HepG2 (cell line): Measurements from ENCODE around the gene OBI1. TPM values are rescaled to one million over a fixed set of nuclear protein-coding genes. Genes with fewer than 3 reads are reported as not detected.
A peak's percentile ranks its signal among the peaks of the same experiment; 100 is the strongest.

Source experiments
- AKAP8 ChIP-seq: sonication (generic); formaldehyde crosslinking; IDR thresholded peaks from 2 replicates; pipeline ENCODE4 v1.5.1; 2020; ENCODE audit warnings: mild to moderate bottlenecking, missing genetic modification reagents
- ATAD3A ChIP-seq: sonication (generic); formaldehyde crosslinking; IDR thresholded peaks from 2 replicates; pipeline ENCODE4 v1.4.0; 2020; ENCODE audit warnings: missing genetic modification reagents
- ELF3 ChIP-seq: IDR thresholded peaks from 2 replicates; pipeline ENCODE4 v1.6.1; 2016; ENCODE audit warnings: missing genetic modification reagents, missing compliant biosample characterization
- HNRNPLL ChIP-seq: fragments of 200-400 bp; formaldehyde crosslinking; IDR thresholded peaks from 2 replicates; pipeline ENCODE4 v1.6.1; 2017; ENCODE audit warnings: mild to moderate bottlenecking, low read depth, low read length; ENCODE audit not compliant: poor library complexity, severe bottlenecking
- HOXA5 ChIP-seq: sonication (generic); formaldehyde crosslinking; IDR thresholded peaks from 2 replicates; pipeline ENCODE4 v1.4.0; 2020; ENCODE audit warnings: missing genetic modification reagents
- JDP2 ChIP-seq: sonication (generic); formaldehyde crosslinking; IDR thresholded peaks from 2 replicates; pipeline ENCODE4 v1.8.1; 2022; ENCODE audit warnings: missing genetic modification reagents, borderline replicate concordance
- KDM5A ChIP-seq: fragments of 200-600 bp; sonication (generic); IDR thresholded peaks from 2 replicates; pipeline ENCODE4 v1.7.0; 2018; ENCODE audit warnings: antibody characterized with exemption, mild to moderate bottlenecking, low read length, borderline replicate concordance
- PCBP1 ChIP-seq: fragments of 200-400 bp; formaldehyde crosslinking; IDR thresholded peaks from 2 replicates; pipeline ENCODE4 v1.6.1; 2017; ENCODE audit warnings: mild to moderate bottlenecking, low read depth, low read length, borderline replicate concordance
- RFXAP ChIP-seq: sonication (generic); formaldehyde crosslinking; IDR thresholded peaks from 2 replicates; pipeline ENCODE4 v1.4.0; 2020; ENCODE audit warnings: missing genetic modification reagents, borderline replicate concordance
- ZFP62 ChIP-seq: sonication (generic); formaldehyde crosslinking; IDR thresholded peaks from 2 replicates; pipeline ENCODE4 v1.4.0; 2020; ENCODE audit warnings: missing genetic modification reagents
- ZNF331 ChIP-seq: sonication (generic); formaldehyde crosslinking; IDR thresholded peaks from 2 replicates; pipeline ENCODE4 v1.4.0; 2020; ENCODE audit warnings: missing genetic modification reagents
- polyA plus RNA-seq, 8 experiments: library from polyadenylated mRNA; depleted of rRNA in 3 of 8; stranded (reverse) in 7 of 8; unstranded in 1 of 8; fragments of >200 nt; fragmentation: Illumina TruSeq in 4 of 8; extraction: Trizol in 4 of 8; gene quantifications; 2 replicates each; pipeline versions ENCODE4 v1.2.1 to v1.2.3, GENCODE V29; 2011 to 2016; ENCODE audit warnings: low read depth in 4 of 8, missing spikeins in 1 of 8, mixed read lengths in 1 of 8; ENCODE audit not compliant: insufficient read depth in 1 of 8
- total RNA-seq, 5 experiments: library from RNA; depleted of rRNA; stranded (reverse); fragments of >200 nt; fragmentation: Illumina TruSeq; extraction: Trizol; gene quantifications; 2 replicates each; pipeline ENCODE4 v1.2.3, GENCODE V29; 2016; ENCODE audit warnings: low read depth in 1 of 5
- TF ChIP-seq, protein P1 (sequence below): sonication (generic); formaldehyde crosslinking; IDR thresholded peaks from one replicate; pipeline ENCODE4 v1.5.1; 2020; ENCODE audit warnings: mild to moderate bottlenecking, missing genetic modification reagents; ENCODE audit errors: not compliant biosample characterization
- TF ChIP-seq, protein P2 (sequence below): sonication (generic); formaldehyde crosslinking; IDR thresholded peaks from 2 replicates; pipeline ENCODE4 v1.5.0; 2020; ENCODE audit warnings: missing genetic modification reagents
- TF ChIP-seq, protein P3 (sequence below): sonication (generic); formaldehyde crosslinking; IDR thresholded peaks from 2 replicates; pipeline ENCODE4 v1.8.1; 2023; ENCODE audit warnings: missing genetic modification reagents, mild to moderate bottlenecking, borderline replicate concordance
- TF ChIP-seq, protein P4 (sequence below): sonication (generic); formaldehyde crosslinking; IDR thresholded peaks from 2 replicates; pipeline ENCODE4 v1.4.0; 2020; ENCODE audit warnings: mild to moderate bottlenecking, missing genetic modification reagents
- TF ChIP-seq, protein P5 (sequence below): IDR thresholded peaks from 2 replicates; pipeline ENCODE4 v1.6.1; 2016; ENCODE audit warnings: mild to moderate bottlenecking

OBI1 gene
- total and polyA plus RNA-seq, 2 of the 13 experiments (the other 11 are each of a cell fraction or from before 2014, with no cell fraction given), result 7.8 to 23.5 TPM

DNA sequence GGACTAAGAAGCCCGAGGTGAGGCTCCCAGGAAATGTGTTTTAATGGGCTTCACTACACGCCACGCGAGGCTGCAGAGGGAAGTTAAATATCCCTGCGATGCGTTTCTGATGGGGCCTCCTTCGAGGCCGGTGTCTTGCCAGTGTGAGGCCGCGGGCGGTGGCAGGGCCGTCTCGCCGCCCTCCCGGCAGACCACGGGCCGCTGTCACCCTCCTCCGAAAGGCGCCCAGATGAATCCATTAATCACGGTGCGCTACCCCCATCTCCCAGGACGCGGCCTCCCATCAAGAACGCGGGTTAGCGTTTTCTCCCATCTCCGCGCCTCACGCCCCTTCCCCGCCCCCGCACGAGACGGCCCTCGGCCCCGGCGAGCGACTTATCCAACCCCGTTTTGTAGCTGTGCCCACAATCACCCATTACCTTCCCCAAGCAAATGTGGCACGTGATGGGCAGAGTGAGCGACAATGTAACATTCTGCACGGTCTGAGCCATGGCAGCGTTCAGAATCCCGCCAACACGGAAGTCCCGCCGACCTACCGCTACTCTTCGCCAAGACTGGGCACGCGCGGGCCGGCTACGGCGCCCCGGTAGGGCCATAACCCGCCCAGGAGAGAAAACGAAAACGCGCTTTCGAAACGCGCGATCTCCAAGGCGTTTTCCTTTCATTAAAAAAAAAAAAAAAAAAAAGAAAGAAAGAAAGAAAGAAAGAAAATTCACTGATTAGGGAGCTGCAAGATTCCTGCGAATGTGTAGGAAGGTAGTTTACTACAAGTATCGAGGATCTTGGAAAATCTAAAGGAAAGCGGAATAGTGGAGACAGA lies at the start of gene OBI1 (continued):
- TF ChIP-seq, protein P1, sequence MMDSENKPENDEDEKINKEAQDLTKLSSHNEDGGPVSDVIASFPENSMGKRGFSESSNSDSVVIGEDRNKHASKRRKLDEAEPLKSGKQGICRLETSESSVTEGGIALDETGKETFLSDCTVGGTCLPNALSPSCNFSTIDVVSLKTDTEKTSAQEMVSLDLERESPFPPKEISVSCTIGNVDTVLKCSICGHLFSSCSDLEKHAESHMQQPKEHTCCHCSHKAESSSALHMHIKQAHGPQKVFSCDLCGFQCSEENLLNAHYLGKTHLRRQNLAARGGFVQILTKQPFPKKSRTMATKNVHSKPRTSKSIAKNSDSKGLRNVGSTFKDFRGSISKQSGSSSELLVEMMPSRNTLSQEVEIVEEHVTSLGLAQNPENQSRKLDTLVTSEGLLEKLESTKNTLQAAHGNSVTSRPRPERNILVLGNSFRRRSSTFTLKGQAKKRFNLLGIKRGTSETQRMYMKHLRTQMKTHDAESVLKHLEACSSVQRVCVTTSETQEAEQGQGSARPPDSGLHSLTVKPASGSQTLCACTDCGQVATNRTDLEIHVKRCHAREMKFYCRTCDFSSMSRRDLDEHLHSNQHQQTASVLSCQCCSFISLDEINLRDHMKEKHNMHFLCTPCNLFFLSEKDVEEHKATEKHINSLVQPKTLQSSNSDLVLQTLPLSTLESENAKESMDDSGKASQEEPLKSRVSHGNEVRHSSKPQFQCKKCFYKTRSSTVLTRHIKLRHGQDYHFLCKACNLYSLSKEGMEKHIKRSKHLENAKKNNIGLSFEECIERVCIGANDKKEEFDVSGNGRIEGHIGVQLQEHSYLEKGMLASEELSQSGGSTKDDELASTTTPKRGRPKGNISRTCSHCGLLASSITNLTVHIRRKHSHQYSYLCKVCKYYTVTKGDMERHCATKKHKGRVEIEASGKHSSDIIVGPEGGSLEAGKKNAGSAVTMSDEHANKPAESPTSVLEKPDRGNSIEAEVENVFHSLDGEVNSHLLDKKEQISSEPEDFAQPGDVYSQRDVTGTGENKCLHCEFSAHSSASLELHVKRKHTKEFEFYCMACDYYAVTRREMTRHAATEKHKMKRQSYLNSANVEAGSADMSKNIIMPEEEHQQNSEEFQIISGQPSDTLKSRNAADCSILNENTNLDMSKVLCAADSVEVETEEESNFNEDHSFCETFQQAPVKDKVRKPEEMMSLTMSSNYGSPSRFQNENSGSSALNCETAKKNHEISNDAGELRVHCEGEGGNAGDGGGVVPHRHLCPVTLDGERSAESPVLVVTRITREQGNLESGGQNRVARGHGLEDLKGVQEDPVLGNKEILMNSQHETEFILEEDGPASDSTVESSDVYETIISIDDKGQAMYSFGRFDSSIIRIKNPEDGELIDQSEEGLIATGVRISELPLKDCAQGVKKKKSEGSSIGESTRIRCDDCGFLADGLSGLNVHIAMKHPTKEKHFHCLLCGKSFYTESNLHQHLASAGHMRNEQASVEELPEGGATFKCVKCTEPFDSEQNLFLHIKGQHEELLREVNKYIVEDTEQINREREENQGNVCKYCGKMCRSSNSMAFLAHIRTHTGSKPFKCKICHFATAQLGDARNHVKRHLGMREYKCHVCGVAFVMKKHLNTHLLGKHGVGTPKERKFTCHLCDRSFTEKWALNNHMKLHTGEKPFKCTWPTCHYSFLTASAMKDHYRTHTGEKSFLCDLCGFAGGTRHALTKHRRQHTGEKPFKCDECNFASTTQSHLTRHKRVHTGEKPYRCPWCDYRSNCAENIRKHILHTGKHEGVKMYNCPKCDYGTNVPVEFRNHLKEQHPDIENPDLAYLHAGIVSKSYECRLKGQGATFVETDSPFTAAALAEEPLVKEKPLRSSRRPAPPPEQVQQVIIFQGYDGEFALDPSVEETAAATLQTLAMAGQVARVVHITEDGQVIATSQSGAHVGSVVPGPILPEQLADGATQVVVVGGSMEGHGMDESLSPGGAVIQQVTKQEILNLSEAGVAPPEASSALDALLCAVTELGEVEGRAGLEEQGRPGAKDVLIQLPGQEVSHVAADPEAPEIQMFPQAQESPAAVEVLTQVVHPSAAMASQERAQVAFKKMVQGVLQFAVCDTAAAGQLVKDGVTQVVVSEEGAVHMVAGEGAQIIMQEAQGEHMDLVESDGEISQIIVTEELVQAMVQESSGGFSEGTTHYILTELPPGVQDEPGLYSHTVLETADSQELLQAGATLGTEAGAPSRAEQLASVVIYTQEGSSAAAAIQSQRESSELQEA (CRISPR knock-in tag), result peak; percentile 50
- TF ChIP-seq JDP2 (no peak), ATAD3A (CRISPR knock-in tag) (no peak), HNRNPLL (peak; percentile 84), PCBP1 (no peak), HOXA5 (CRISPR knock-in tag) (no peak; the same call in 1 of the 2 replicates), ZFP62 (no peak), ZNF331 (peak; percentile 34; the same call in 1 of the 2 replicates), KDM5A (peak; percentile 90), RFXAP (CRISPR knock-in tag) (no peak), ELF3 (CRISPR knock-in tag) (peak; percentile 88), AKAP8 (CRISPR knock-in tag) (0 out of 2 replicates have a peak, but pooled peaks have one; percentile 45)
- TF ChIP-seq, protein P2, sequence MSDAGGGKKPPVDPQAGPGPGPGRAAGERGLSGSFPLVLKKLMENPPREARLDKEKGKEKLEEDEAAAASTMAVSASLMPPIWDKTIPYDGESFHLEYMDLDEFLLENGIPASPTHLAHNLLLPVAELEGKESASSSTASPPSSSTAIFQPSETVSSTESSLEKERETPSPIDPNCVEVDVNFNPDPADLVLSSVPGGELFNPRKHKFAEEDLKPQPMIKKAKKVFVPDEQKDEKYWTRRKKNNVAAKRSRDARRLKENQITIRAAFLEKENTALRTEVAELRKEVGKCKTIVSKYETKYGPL (CRISPR knock-in tag), result no peak
- TF ChIP-seq, protein P3, sequence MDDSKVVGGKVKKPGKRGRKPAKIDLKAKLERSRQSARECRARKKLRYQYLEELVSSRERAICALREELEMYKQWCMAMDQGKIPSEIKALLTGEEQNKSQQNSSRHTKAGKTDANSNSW (CRISPR knock-in tag), result no peak; the same call in 1 of the 2 replicates
- TF ChIP-seq, protein P4, sequence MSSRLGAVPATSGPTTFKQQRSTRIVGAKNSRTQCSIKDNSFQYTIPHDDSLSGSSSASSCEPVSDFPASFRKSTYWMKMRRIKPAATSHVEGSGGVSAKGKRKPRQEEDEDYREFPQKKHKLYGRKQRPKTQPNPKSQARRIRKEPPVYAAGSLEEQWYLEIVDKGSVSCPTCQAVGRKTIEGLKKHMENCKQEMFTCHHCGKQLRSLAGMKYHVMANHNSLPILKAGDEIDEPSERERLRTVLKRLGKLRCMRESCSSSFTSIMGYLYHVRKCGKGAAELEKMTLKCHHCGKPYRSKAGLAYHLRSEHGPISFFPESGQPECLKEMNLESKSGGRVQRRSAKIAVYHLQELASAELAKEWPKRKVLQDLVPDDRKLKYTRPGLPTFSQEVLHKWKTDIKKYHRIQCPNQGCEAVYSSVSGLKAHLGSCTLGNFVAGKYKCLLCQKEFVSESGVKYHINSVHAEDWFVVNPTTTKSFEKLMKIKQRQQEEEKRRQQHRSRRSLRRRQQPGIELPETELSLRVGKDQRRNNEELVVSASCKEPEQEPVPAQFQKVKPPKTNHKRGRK (CRISPR knock-in tag), result peak; percentile 87; the same call in 1 of the 2 replicates
- TF ChIP-seq, protein P5, sequence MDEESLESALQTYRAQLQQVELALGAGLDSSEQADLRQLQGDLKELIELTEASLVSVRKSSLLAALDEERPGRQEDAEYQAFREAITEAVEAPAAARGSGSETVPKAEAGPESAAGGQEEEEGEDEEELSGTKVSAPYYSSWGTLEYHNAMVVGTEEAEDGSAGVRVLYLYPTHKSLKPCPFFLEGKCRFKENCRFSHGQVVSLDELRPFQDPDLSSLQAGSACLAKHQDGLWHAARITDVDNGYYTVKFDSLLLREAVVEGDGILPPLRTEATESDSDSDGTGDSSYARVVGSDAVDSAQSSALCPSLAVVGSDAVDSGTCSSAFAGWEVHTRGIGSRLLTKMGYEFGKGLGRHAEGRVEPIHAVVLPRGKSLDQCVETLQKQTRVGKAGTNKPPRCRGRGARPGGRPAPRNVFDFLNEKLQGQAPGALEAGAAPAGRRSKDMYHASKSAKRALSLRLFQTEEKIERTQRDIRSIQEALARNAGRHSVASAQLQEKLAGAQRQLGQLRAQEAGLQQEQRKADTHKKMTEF (CRISPR knock-in tag), result peak; percentile 85
